GM04503 (cell line): ENCODE measurements around the gene RASL10A.

Source experiments
- DNase-seq: peaks from one replicate; pipeline ENCODE4 v3.0.0-alpha.2; 2012; ENCODE audit warnings: low read depth

The RASL10A gene

GRCh38 chr22:29339381-29340235 is 24.1 kb upstream of the RASL10A start:
- no peak for DNase-seq

DNA sequence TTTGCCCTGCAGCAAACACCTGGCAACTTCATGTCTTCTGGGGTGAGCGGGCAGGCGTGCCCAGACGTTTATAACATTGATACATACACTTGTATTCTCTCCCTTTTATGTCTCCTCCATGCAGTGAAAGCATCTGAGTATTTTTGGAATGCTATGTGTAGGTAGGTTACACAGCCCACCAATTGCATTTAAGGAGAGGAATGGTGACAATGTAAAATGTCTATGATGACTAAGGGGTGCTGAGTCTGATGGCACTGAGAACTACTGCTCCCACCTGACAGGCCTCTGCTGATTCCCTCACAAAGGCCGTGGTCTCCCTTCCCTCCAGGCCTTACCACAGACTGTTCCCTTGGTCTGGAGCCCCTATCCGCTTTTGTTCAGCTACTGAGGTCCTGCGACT is 22.9 kb upstream of the RASL10A start:
- no peak for DNase-seq

DNA sequence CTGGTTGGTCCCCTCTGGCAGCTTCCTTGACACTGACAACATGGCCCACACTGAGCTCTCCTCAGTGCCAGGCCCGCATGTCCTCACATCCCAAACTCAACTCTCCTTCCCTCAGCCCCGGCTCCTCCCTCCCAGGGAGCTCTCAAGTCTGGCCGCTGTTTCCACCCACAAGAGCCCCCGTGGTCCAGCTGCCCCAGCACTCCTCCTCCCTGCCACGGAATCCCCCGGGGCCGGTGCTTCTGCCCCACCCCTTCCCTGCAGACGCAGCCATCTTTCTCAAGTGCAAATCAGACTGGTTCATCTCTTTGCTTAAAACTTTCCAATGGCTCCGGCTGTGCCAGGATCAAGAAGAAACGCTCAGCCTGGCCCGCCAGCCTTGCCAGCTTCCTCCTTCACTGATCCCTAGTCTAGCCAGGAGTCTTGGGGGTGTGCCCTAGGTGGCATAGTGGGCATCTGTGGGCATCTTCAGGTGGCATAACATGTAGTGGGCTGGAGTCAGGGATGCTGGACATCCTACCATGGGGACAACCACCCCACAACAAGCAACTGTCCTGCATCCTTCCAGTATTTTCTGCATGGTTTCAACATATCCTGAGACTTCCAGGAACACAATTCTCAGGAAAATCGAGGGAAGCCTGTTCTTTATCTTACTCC is 22.3 kb upstream of the RASL10A start:
- no peak for DNase-seq

DNA sequence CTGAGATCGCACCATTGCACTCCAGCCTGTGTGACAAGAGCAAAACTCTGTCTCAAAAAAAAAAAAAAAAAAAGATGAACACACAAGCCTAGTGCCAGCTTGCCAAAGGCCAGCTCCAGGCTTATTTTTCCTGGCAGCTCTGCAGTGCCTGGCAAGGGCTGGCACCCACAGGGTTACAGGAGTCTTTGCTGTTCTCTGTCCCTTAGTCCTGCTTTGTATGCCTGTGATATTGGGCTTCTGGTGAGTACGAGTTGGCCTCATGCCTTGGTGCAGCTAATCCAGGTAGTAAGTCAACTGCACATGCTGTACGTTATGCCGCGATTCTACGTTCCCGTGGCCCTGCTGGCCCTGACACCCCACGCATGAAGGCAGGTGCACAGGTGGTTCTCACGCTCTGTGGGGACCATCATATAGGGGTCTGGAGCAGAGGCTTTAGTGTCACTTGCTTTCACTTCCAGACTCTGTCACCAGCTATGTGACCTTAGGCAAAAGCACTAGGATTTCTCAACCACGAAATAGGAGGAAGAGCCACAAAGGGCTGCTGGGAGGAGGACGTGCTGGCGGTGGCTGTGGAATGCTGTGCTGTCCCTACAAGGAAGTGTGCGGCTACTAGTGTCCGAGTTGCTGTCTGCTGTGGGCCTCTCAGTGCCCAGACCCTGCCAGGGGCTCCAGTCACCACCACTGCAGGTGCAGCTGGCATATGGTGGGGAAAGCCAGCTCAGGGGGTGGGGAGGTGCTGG is 21.4 kb upstream of the RASL10A start:
- DNase-seq = no peak

DNA sequence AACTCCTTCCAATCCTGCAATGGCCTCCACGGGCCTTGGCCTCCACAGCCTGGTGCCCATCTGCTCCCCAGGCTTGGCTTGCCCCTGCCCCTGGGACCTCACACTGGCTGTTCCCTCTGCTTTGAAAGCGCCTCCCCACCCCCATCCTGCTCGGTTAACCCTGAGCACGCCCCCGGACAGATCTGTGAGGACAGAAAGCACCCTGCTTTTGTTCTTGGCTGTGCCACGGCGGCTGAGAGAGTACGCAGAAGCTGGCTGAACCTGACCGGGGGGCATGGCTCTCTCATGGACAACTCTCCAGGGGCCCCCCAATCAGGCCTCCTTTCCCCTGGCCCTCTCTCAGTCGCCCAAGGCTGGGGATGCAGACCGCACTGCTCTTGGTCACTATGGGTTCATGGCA is 20.2 kb upstream of the RASL10A start:
- no peak for DNase-seq

GRCh38 chr22:29334696-29335344 is 19.3 kb upstream of the RASL10A start:
- no peak for DNase-seq

- DNase-seq = no peak
Measured at GRCh38 chr22:29334148-29334547, 18.7 kb upstream of the RASL10A start.

DNA sequence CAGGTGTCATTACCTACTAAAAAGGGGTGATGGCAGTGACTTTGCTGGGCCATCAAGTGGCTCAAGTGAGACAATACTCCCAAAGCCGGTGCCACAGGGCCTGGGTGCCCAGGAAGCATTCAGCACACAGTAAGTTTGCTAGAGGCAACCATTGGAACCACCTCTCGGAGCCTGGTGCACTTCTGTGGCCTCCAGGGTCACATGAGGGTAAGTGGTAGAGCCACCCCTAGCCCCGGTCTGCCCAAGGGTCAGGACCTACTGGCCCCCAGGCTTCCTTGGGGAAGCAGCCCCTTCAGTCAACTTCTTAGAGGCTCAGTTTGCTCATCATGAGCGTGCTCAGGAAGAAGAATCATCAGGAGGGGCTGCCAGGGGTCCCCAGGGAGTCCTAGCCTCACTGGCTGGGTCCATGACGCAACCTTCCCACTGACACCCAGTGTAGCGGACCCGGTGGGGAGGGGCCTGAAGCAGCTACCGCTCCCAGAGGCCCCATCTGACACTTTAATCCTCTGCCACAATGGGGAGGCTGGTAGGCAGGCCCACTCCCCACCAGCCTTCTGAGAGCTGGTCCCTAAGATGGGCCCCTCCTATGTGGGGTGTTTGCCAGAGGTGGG is 17.5 kb upstream of the RASL10A start:
- DNase-seq = no peak

DNA sequence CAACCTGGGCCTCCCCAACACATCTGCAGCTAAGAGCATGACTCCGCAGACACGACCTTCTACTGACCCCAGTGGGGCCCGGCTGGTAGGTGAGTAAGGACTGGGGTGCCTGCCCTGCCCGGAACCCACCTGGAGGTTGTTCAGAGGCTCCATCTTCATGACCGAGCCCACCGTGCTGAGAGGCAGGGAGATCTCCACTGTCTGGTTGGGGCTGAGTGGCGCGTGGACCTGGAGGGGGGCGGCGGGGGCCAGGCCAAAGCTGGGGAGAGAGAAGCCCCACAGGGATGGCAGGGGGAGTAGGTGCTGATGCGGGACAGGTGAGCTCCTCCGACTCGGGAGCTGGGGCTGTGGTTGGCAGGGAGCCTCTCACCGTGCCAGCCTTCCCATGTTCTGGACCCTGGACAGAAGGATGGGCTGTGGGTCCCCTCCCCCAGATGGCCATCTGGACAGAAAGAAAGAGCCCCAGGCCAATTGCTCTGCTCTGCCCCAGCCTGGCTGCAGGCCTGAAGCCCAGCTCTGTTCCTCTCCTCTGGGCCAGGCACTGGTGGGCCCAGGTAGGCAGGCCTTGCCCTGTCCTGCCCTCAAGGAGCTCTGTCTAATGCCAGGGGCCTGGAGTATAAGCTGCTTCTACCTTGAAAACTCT is 16.3 kb upstream of the RASL10A start:
- no peak for DNase-seq

DNA sequence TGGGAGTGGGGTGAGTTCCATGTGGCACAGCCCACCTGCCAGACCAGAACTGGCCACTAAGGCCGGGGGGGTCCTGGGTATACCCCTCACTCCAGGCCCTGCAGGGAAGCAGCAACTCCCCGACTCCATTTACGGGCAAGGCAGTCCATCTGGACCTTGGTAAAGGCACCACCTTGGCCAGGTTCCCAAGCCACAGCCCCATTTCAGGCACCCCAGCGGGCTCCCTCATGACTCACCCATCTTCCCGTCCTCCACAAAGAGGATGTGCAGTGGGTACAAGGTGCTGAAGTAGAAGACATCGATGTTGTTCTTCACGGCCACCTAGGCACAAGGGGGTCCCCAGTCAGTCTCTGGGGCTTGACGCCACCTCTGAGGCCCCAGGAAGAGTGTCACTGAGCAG is 15.7 kb upstream of the RASL10A start:
- no peak for DNase-seq

DNA sequence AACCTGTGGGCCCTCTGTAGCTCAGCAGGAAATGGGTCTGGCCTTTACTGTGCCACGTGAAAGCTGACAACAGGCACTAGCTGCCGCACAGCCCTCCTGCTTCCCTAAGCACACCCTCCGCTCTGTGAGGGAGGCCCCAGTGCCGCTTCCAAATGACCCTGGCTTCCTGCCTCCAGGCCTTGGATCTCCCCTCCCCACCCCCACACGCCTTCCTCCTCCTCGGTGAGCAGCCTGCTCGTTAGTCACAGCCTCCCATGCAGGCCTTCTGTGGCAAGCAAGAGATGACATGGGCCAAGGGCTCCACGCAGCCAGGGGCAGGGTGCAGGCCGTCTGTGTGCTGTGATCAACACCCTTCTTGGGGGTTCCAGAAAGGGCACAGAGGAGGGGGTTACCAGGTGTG is 15.3 kb upstream of the RASL10A start:
- DNase-seq = no peak

DNA sequence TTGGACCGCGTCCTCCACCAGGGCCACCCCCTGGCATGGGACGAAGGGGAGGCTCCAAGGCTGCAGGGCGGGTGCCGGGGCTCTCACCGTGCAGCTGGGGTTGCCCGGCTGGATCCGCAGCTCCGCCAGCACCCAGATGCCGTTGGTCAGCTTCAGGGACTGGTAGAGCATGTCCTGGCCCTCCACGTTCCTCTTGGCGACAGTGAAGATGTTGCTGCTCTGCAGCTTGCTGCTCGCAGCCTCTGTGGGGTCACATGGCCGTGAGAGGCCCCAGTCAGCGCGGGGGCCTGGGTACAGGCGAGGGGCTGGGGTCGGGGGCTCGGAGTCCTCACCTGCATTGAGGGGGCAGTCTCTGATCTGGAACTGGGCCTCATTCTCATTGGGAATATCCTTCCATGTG is 14.8 kb upstream of the RASL10A start:
- DNase-seq = no peak

DNA sequence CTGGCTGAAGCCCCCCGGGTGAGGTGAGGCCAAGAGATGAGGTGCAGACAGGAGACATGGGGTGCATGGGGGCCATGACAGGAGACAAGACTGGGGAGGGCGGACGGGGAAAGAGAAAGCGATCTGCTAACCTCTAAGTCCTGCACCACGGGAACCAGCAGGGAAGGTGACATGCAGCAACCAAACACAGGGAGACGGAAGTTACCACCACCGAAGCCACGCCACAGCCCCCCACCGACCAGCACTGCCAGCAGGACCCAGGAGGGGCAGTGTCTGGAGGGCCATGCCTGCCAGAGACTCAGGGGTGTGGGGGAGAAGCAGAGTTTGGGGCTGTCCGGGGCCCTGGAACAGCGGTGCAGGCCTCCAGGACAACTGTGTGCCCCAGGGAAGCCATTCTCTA is 14.1 kb upstream of the RASL10A start:
- DNase-seq = no peak

DNA sequence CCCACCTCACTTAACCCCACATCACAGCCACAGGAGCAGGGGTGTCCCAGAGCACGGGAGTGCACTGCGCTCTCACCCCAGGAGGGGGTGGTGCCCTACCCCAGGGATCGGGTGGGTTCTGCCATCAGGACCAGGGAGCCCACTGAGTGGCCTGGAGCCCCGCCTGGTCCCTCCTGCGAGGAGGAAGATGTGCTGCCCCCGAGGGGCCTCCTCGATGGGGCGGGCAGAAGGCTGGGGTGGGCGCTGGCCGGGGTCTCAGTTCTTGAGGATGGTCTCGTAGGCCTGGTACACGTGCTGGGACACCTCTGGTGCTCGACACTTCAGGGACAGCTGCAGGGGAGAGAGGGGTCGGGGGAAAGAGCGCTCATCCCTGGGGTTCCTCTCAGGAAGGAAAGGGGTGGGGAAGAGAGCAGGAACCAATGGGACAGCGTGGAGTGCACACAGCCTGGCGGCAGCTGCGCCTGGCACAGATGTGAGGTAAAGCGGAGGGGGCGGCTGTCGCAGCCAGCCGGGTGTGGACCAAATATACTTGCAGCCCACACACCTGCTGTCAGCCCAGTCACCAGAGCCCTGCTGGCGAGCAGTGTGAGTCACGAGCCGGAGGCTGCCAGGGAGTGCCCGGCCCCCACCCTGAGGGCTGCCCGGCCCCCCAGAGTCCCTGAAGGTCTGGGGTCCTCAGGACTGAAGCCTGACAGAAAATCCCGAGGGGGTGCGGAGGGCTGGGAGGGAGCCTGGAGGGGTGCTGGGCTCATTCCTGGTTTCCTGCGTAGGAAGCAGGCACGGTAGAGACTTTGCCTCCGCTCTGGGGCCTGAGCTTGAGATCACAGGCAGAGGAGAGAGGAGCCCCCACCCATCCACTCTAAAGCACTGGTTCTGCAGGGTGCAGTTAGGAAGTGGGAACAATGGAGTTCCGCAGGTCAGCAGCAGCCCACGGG is 13.3 kb upstream of the RASL10A start:
- no peak for DNase-seq

DNA sequence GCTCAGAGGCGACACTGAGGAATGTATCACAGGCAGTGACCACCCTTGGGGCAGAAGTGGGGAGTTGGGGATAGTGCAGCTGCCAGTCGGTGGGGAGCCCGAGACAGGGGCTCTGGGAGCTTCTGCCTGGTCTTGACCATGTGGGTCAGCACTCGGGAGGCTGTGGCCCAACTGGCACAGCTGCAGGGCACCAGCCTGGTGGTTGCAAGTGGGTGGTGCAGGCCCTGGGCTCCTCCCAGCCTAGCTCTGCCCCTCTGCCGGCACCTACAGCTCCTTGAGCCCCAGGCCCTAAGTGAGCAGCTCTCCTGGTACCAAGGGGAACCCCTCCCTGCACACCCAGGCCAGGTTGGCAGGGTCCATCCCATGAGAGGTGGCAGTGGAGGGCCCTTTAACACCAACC is 12.6 kb upstream of the RASL10A start:
- no peak for DNase-seq

GRCh38 chr22:29327089-29327764 is 11.7 kb upstream of the RASL10A start:
- DNase-seq = no peak

DNA sequence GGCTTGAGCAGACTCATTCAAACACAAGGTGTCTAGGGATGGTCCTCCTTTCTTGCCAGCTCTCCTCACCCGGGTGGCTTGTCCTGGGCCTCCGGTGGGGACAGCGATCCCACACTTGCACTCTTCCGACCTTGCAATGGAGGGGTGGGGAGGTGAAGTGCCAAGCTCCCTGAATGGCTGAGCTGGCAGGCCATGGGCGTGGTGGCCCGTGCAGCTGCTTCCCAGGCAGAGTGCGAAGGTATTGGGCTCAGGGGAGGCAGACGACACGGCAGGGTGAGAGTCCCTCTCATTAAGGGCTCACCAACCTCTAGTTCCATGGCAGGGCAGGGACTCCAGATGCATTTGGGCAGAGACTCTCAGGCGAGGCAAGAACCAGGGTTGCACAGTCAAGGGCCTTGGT is 11.0 kb upstream of the RASL10A start:
- no peak for DNase-seq

DNA sequence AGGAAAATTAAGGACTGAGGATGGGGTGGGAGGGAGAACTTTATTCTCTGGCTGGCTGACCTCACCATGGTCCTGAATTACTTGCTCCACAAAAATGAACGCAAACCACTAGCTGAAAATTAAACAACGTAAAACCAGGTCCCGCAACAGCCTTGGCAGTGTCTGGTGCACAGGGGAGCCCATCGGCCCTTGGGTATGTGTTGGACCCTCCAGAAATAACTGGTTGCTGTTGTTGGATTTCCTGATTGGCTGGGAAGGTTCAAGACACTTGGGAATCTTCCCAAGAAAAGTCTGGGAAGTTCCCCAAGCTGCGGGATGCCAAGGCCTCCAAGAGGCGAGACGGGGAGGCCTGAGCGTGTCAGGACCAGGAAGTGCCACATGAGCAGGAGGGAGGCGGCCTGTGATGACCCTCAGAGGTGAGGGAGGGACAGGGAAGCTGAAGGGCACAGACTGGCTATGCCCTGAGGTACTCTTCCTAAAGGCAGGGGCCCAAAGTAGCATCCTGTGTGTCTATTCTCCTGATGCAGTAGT is 10.4 kb upstream of the RASL10A start:
- no peak for DNase-seq

DNA sequence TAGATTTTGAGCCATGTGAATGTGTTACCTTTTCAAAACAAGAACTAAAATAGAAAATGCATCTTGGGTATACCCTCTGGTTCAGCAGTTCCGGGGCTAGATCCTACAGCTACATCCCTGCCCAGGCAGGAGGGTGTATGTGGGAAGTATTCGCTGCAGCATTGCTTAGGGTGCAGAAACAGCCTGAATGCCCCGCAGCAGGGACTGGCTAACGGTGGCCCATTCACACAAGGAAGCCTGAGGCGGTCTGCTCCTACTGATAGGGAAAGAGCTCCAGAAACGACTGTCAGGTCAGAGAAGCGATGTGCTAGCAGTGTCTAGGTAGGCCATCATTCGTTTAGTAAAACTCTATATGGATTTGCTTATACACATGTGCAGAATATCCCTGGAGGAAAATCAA is 9.9 kb upstream of the RASL10A start:
- DNase-seq = no peak

- no peak for DNase-seq
Measured at GRCh38 chr22:29323641-29324040, 8.1 kb upstream of the RASL10A start.
